OCI-LY7 (cell line): ENCODE measurements around the gene ERICH3. TPM values are rescaled to one million over a fixed set of nuclear protein-coding genes. Genes with fewer than 3 reads are reported as not detected.

Experiments
- Bru-seq: library from RNA; stranded (reverse); fragments of 400-500 nt; gene quantifications from one replicate; lab custom pipeline; 2021; lab: Mats Ljungman, UMichigan
- BruChase-seq, 2 experiments: library from RNA; stranded (reverse); fragments of 400-500 nt; gene quantifications; one replicate each; lab custom pipeline; 2021; lab: Mats Ljungman, UMichigan
- BruUV-seq: library from RNA; stranded (reverse); fragments of 400-500 nt; replicated peaks from 2 replicates; lab custom pipeline; 2021; lab: Mats Ljungman, UMichigan
- CTCF ChIA-PET: fragments of 300-600 bp; sonication (Branson Sonifier 250); formaldehyde crosslinking; loops from one replicate; lab custom pipeline; 2022; ENCODE audit warnings: antibody characterized with exemption; ENCODE audit not compliant: unreplicated experiment; lab: Charles Lee
- POLR2A ChIA-PET: fragments of 300-600 bp; sonication (Branson Sonifier 250); formaldehyde crosslinking; loops from one replicate; lab custom pipeline; 2022; ENCODE audit warnings: antibody characterized with exemption; lab: Charles Lee
- DNase-seq: peaks from one replicate; pipeline ENCODE4 v3.0.0-alpha.2; 2015; ENCODE audit warnings: low spot score
- H2AFZ ChIP-seq: fragments of 200-600 bp; sonication (generic), shearing (Covaris generic); 2 replicates; pipeline ENCODE4 v1.6.1; 2014; ENCODE audit warnings: mild to moderate bottlenecking, antibody characterized with exemption, low read length, moderate library complexity
- H3K27ac ChIP-seq: fragments of 200-600 bp; sonication (generic); 2 replicates; pipeline ENCODE4 v1.5.1; 2014; ENCODE audit warnings: mixed run types, low read depth, mild to moderate bottlenecking, moderate library complexity, low read length, inconsistent platforms; ENCODE audit not compliant: poor library complexity, severe bottlenecking
- H3K36me3 ChIP-seq: fragments of 200-600 bp; sonication (generic); 2 replicates; pipeline ENCODE4 v1.6.1; 2014; ENCODE audit warnings: mild to moderate bottlenecking, antibody characterized with exemption, low read length, moderate library complexity, mixed read lengths; ENCODE audit not compliant: insufficient read depth
- H3K4me1 ChIP-seq: fragments of 200-600 bp; sonication (generic); 2 replicates; pipeline ENCODE4 v1.5.1; 2014; ENCODE audit warnings: mild to moderate bottlenecking, low read length; ENCODE audit not compliant: insufficient read depth, poor library complexity, severe bottlenecking
- H3K4me2 ChIP-seq: fragments of 200-600 bp; sonication (generic); 2 replicates; pipeline ENCODE4 v1.6.1; 2014; ENCODE audit warnings: mild to moderate bottlenecking, low read length
- H3K4me3 ChIP-seq: fragments of 200-600 bp; sonication (generic); 2 replicates; pipeline ENCODE4 v1.5.1; 2014; ENCODE audit warnings: mild to moderate bottlenecking, low read depth, low read length; ENCODE audit not compliant: poor library complexity, severe bottlenecking
- H3K79me2 ChIP-seq: fragments of 200-600 bp; sonication (generic); 2 replicates; pipeline ENCODE4 v1.6.1; 2016; ENCODE audit warnings: low read depth, mild to moderate bottlenecking, low read length, moderate library complexity, mixed read lengths; ENCODE audit not compliant: insufficient read depth
- H3K9me2 ChIP-seq: fragments of 200-600 bp; sonication (generic); 2 replicates; pipeline ENCODE4 v1.6.1; 2016; ENCODE audit warnings: mild to moderate bottlenecking, low read length, mixed read lengths; ENCODE audit not compliant: insufficient read depth
- H3K9me3 ChIP-seq: fragments of 200-600 bp; sonication (generic); 2 replicates; pipeline ENCODE4 v1.6.1; 2014; ENCODE audit warnings: mild to moderate bottlenecking, mixed run types, low read length, mixed read lengths
- H4K20me1 ChIP-seq: fragments of 200-600 bp; sonication (generic); 2 replicates; pipeline ENCODE4 v1.6.1; 2014; ENCODE audit warnings: mild to moderate bottlenecking, antibody characterized with exemption, low read length, moderate library complexity, mixed read lengths; ENCODE audit not compliant: insufficient read depth
- EZH2phosphoT487 ChIP-seq: fragments of 200-600 bp; sonication (generic); IDR thresholded peaks from 2 replicates; pipeline ENCODE4 v1.6.1; 2018; ENCODE audit warnings: low read depth, borderline replicate concordance, mild to moderate bottlenecking, mixed run types, antibody characterized with exemption, low read length, moderate library complexity, mixed read lengths
- intact Hi-C: fragments of 100-400 bp; cut with micrococcal nuclease; formaldehyde crosslinking; loops from one replicate; pipeline ENCODE4 v1.10.0; 2022; ENCODE audit not compliant: unreplicated experiment
- long read RNA-seq: library from polyadenylated mRNA; stranded (forward); transcript quantifications from one replicate; pipeline ENCODE4 v2.0.0, GENCODE V29; 2022
- total RNA-seq, 2 experiments: library from RNA; depleted of rRNA in 1 of 2; stranded (reverse); fragments of >200 nt in 1 of 2; shearing (Covaris generic) in 1 of 2; gene quantifications; 2 replicates each; pipeline ENCODE4 v1.2.3, GENCODE V29; 2014 to 2022
- TF ChIP-seq, protein P1 (sequence below): fragments of 200-600 bp; sonication (generic); conservative IDR thresholded peaks from 2 replicates; pipeline ENCODE4 v1.5.1; 2014; ENCODE audit warnings: mild to moderate bottlenecking, antibody characterized with exemption, low read length, moderate library complexity, mixed read lengths

Gene ERICH3, protein sequence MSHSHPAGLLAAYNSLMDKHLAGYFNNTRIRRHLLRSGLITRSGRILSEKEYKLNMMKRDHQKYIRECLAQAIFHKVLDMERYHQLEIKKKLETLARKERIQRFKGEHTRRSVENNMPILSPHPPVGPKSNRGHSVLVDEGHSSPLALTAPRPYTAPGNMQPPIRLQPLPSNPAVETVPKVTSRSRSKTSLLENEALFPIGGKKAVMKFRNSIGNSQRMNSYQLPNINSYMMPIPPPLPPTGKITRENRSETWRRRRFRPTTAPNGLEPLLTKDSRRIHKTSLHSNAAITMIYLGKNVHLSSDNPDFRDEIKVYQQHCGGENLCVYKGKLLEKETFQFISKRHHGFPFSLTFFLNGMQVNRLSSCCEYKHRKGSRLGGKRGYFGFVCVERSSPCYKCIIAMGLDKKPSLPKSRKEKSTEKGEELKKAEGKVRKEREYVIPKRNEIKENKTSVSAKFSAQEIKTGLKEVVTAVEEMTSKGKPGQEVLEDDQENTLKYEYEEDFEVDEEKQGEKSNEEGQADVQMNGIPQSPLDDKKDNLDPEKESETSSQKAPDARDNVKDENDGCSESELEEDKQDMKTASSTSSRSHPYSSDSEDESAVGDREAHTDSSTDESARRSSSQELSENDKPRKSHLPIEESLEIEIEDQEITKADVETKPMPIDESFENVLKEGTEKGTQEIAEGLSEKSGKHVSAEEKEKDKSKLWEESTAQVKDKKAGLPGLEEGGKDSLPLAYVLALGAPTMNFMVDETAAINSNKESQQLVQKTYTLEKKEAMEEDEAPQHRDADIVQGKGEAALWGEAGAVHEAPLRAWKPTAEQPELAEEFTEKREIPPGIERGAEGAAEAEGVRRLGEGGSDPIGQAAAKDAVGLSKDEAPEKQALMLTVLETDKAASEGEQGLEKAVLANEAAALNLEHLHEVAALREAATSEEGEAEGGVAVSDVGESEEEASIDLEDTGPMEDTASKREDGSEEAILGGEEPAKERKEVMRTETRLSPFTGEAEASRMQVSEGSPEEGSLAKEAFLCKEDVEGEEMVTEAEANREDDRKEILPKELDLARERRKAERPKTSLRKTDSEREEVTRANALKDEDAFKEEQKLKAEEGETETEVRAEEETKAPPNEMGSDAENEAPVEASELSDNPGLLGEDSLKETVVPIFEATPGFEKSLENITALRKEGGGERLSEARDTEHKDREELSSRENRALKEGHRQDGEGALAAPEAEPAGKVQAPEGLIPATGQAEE (N-terminal part only)
- not detected in 2 replicates for total RNA-seq (2014; rRNA removed; shearing (Covaris generic))
- total RNA-seq (2022), result not detected in 2 replicates
- not detected for Bru-seq, nascent RNA
- BruChase-seq, experiment 1, labeled RNA remaining after a 6-hour chase, result not detected
- BruChase-seq, experiment 2, labeled RNA remaining after a 2-hour chase, result not detected
- long read RNA-seq, result 0 reads

DNA sequence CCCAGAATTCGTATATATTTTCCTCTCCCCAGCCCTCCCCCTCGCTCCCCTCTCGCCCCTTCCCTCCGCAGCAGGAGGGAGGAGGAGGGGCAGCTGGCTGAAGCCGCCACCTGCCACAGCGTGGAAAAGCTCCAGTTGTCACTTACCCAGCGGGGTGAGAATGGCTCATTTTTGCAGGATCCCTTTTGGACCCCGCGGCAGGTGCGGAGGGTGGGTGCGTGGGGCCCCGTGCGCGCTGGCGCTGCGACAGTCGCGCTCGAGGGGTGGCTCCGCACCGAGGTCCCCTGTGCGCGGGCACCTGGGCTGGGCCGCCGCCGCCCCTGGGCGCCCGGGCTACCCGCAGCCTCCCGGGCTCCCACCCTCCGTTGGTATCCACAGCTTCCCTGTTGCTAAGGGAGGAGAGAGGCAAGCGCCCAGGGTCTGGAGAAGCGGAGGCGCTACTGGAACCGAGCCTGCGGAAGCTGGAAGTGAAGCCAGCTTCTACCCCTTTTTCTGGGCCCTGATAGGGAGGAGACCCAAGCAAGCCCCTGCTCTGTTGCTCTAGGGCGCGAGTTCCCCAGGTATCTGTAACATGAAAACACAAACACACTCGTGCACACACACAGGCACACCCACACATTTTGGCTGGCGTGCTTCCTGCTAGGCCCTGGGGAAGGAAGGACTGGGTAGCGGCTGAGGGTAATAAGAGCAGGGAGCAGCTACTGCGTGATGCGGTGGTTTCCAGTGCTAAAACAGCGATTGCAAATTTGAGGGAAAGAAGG, at the start of gene ERICH3:
Gene ERICH3, minus strand, starts transcription at position 442 of the 761 bp plus-strand sequence. Its CDS starts 273 bp downstream, at position 169.
- no peaks in the 10 kb centered on the region for H3K9me2 ChIP-seq
- H3K36me3 ChIP-seq, result no peaks in the 10 kb centered on the region
- H3K79me2 ChIP-seq, result no peaks in the 10 kb centered on the region
- no peaks in the 10 kb centered on the region for H3K4me1 ChIP-seq
- no peak within 1 kb of the TSS for H3K4me2 ChIP-seq
- H3K27ac ChIP-seq, result no peak within 1 kb of the TSS
- DNase-seq, result no peak
- intact Hi-C loops, result no loop called here
- H4K20me1 ChIP-seq, result no peaks in the 10 kb centered on the region
- BruUV-seq, result no TSS peak
- H2AFZ ChIP-seq, result no peak within 1 kb of the TSS
- no peak within 1 kb of the TSS for H3K4me3 ChIP-seq
- ChIA-PET POLR2A (no interaction called here), CTCF (no interaction called here)
- H3K9me3 ChIP-seq, result no peaks in the 10 kb centered on the region
- TF ChIP-seq, protein P1, sequence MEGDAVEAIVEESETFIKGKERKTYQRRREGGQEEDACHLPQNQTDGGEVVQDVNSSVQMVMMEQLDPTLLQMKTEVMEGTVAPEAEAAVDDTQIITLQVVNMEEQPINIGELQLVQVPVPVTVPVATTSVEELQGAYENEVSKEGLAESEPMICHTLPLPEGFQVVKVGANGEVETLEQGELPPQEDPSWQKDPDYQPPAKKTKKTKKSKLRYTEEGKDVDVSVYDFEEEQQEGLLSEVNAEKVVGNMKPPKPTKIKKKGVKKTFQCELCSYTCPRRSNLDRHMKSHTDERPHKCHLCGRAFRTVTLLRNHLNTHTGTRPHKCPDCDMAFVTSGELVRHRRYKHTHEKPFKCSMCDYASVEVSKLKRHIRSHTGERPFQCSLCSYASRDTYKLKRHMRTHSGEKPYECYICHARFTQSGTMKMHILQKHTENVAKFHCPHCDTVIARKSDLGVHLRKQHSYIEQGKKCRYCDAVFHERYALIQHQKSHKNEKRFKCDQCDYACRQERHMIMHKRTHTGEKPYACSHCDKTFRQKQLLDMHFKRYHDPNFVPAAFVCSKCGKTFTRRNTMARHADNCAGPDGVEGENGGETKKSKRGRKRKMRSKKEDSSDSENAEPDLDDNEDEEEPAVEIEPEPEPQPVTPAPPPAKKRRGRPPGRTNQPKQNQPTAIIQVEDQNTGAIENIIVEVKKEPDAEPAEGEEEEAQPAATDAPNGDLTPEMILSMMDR, result no peak
- no peak for TF ChIP-seq EZH2phosphoT487

DNA sequence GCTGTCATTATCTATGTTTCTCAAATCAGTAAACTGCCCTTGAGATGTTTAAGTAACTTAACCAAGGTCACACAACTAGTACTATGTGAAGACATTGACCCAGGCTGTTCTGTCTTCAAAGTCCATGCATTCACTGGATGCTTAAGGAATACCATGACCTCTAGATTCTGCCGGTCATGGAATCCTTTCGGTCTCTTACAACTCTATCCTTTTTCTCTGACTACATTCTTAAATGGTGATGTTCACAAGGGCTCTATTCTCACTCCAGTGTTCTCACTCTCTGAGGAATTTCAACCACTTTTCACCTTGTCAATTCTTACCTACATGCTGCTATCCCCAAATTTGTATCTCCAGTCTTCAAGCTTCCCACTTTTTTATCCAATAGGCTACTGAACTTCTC, 44.0 kb upstream of the ERICH3 start:
- Histone ChIP-seq H3K79me2 (no peaks in the 10 kb centered on the region), H2AFZ (no peak overlapping the region), H3K9me3 (no peaks in the 10 kb centered on the region), H3K36me3 (peaks cover 85% of the 10 kb centered on the region), H4K20me1 (no peaks in the 10 kb centered on the region), H3K4me2 (no peak overlapping the region), H3K4me3 (no peak overlapping the region), H3K9me2 (no peaks in the 10 kb centered on the region), H3K27ac (no peak overlapping the region), H3K4me1 (no peaks in the 10 kb centered on the region)
- CTCF ChIA-PET, result no interaction called here
- DNase-seq, result no peak
- TF ChIP-seq EZH2phosphoT487, result no peak
- TF ChIP-seq, protein P1, result no peak
- intact Hi-C loops, result no loop called here
- BruUV-seq, result no TSS peak
- POLR2A ChIA-PET, result interaction anchor here (2.5 kb wide), 1 partner anchor 13 kb away, joined by 11 read pairs; no protein-coding TSS in a partner anchor
